GM12878 (cell line): ENCODE results near the gene FFAR3. TPM values are rescaled to one million over a fixed set of nuclear protein-coding genes. Genes with fewer than 3 reads are reported as not detected.

ENCODE experiments used
- DPF2 ChIP-seq: fragments of 450-650 bp; IDR thresholded peaks from 2 replicates; pipeline ENCODE4 v1.6.1; 2017; ENCODE audit warnings: mild to moderate bottlenecking
- MXI1 ChIP-seq: fragments of 150-350 bp; IDR thresholded peaks from 2 replicates; pipeline ENCODE4 v1.6.1; 2011; ENCODE audit warnings: low read depth, mild to moderate bottlenecking, inconsistent platforms, low read length, improper control_type of control experiment
- PBX3 ChIP-seq: IDR thresholded peaks from 2 replicates; pipeline ENCODE4 v1.6.1; 2011; ENCODE audit warnings: mild to moderate bottlenecking, low read depth, low read length, moderate library complexity; ENCODE audit not compliant: insufficient replicate concordance
- ZBTB40 ChIP-seq: fragments of 450-650 bp; IDR thresholded peaks from 2 replicates; pipeline ENCODE4 v1.6.1; 2016; ENCODE audit warnings: mild to moderate bottlenecking, moderate library complexity, borderline replicate concordance
- ZSCAN29 ChIP-seq: fragments of 450-650 bp; IDR thresholded peaks from 2 replicates; pipeline ENCODE4 v1.6.1; 2017; ENCODE audit warnings: mild to moderate bottlenecking, moderate library complexity
- polyA plus RNA-seq, 11 experiments: library from polyadenylated mRNA; depleted of rRNA in 4 of 11; unstranded in 6 of 11; stranded (reverse) in 5 of 11; fragments of >200 nt; fragmentation: Nextera tagmentation in 4 of 11; fragmentation: Illumina TruSeq in 1 of 11; extraction: Ambion mirVana in 4 of 11; extraction: Trizol in 1 of 11; gene quantifications; 1 replicate in 1 of 11; 2 replicates in 10 of 11; pipeline versions ENCODE4 v1.2.1 to v1.2.3, GENCODE V29; 2011 to 2016; ENCODE audit warnings: inconsistent platforms in 2 of 11, missing spikeins in 2 of 11, low read depth in 1 of 11
- total RNA-seq, 4 experiments: library from RNA; depleted of rRNA in 3 of 4; stranded (reverse); fragments of >200 nt in 3 of 4; fragmentation: Illumina TruSeq in 1 of 4; extraction: Trizol in 1 of 4; gene quantifications; 2 replicates each; pipeline versions ENCODE4 v1.2.1 to v1.2.3, GENCODE V29; 2013 to 2021

FFAR3 gene
- total and polyA plus RNA-seq, 10 of the 15 experiments (the other 5 are each of a cell fraction or from before 2014, with no cell fraction given) = 0.15 to 0.18 TPM; not detected in 8

- TF ChIP-seq ZBTB40 (no peak), ZSCAN29 (no peak), PBX3 (no peak), MXI1 (no peak), DPF2 (no peak)
These were observed 4.8 kb downstream of the FFAR3 start (continued) for GRCh38 chr19:35363001-35363590.
